Measurements from ENCODE around the gene ZNF136. TPM values are rescaled to one million over a fixed set of nuclear protein-coding genes. Genes with fewer than 3 reads are reported as not detected.

Gene ZNF136
- total RNA-seq, 1 experiment from 2014 or later, result 6.6 TPM

Other genes with a start within 250 kb of the ZNF136 start
- gene ZNF700, start 238.0 kb upstream of the ZNF136 start, total RNA-seq (2014; rRNA removed; shearing (Covaris generic); ENCODE audit: low replicate concordance), result 2.8 and 11.5 TPM in 2 replicates
- 7.0 TPM in 1 of 2 replicates, not detected in the other for gene ZNF763, start 198.1 kb upstream of the ZNF136 start, total RNA-seq (2014; rRNA removed; shearing (Covaris generic); ENCODE audit: low replicate concordance)
- 0.20 TPM in 1 of 2 replicates, not detected in the other for gene ZNF433, start 127.4 kb upstream of the ZNF136 start, total RNA-seq (2014; rRNA removed; shearing (Covaris generic); ENCODE audit: low replicate concordance)
- 0.67 TPM in 1 of 2 replicates, not detected in the other for gene ZNF878, start 110.1 kb upstream of the ZNF136 start, total RNA-seq (2014; rRNA removed; shearing (Covaris generic); ENCODE audit: low replicate concordance)
- gene ZNF844, start 98.4 kb upstream of the ZNF136 start, total RNA-seq (2014; rRNA removed; shearing (Covaris generic); ENCODE audit: low replicate concordance), result 0.24 TPM in 1 of 2 replicates, not detected in the other
- 3.4 and 20.8 TPM in 2 replicates for gene ZNF20, start 22.7 kb upstream of the ZNF136 start, total RNA-seq (2014; rRNA removed; shearing (Covaris generic); ENCODE audit: low replicate concordance)
- gene ZNF625, start 6.4 kb upstream of the ZNF136 start, total RNA-seq (2014; rRNA removed; shearing (Covaris generic); ENCODE audit: low replicate concordance), result not detected in 2 replicates
- gene ZNF44, start 131.8 kb downstream of the ZNF136 start, total RNA-seq (2014; rRNA removed; shearing (Covaris generic); ENCODE audit: low replicate concordance), result 6.6 and 7.4 TPM in 2 replicates
- 1.3 and 13.5 TPM in 2 replicates for gene ZNF563, start 170.5 kb downstream of the ZNF136 start, total RNA-seq (2014; rRNA removed; shearing (Covaris generic); ENCODE audit: low replicate concordance)
- 0.84 TPM in 2 replicates for gene ZNF442, start 202.6 kb downstream of the ZNF136 start, total RNA-seq (2014; rRNA removed; shearing (Covaris generic); ENCODE audit: low replicate concordance)
- 4.8 and 6.8 TPM in 2 replicates for gene ZNF799, start 238.2 kb downstream of the ZNF136 start, total RNA-seq (2014; rRNA removed; shearing (Covaris generic); ENCODE audit: low replicate concordance)

Data from Caki2 (cell line).